IPS-18c (cell line): ENCODE data around the gene KNTC1.

ENCODE experiments used
- H3K4me3 ChIP-seq: 2 replicates; pipeline ENCODE4 v1.7.0; 2013; ENCODE audit warnings: low read depth, mild to moderate bottlenecking, low read length, moderate library complexity; ENCODE audit not compliant: insufficient read depth
- H3K9me3 ChIP-seq: one replicate; pipeline ENCODE4 v1.6.1; 2013; ENCODE audit warnings: mild to moderate bottlenecking, low read length, moderate library complexity; ENCODE audit not compliant: control insufficient read depth, insufficient read depth

The KNTC1 gene

DNA sequence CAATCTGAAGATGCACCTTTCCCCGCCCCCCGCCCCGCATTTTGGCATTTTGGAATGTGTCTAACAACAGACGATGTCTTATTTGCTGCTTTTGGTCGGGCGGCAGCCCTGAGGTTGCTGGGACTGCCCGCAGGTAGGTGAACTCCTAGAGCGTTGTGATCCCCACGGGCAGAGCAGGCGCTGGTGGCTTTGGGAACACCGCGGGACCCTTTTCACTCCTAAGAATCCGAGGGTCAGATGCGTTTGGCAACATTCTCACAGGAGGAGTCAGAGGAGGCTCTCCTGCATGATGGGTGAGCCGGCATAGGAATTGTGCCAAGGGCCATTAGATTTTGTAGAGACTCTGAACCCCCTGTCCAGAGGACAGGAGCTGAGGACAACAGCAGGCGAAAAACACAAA, 134.2 kb downstream of the KNTC1 start:
- Histone ChIP-seq H3K4me3 (no peak overlapping the region), H3K9me3 (no peaks in the 10 kb centered on the region)

- Histone ChIP-seq H3K9me3 (no peaks in the 10 kb centered on the region), H3K4me3 (no peak overlapping the region)
Measured at GRCh38 chr12:122661938-122662337, 134.9 kb downstream of the KNTC1 start.

- Histone ChIP-seq H3K9me3 (no peaks in the 10 kb centered on the region), H3K4me3 (no peak overlapping the region)
Measured at GRCh38 chr12:122665349-122665748, 138.3 kb downstream of the KNTC1 start.

DNA sequence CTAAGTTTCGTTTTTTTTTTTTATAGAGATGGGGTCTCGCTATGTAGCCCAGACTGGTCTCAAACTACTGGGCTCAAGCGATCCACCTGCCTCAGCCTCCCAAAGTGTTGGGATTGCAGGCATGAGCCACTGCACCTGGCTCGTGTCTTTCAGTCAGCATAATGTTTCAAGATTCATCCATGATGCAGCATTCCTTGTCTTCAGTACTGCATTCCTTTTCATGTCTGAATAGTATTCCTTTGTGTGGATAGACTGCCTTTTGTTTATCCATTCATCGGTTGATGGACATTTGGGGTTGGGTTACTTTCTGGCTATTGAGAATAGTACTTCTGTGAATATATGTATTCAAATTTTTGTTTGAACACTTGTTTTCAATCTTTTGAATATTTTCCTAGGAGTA, 138.7 kb downstream of the KNTC1 start:
- Histone ChIP-seq H3K9me3 (no peaks in the 10 kb centered on the region), H3K4me3 (no peak overlapping the region)

GRCh38 chr12:122668268-122668667, 141.2 kb downstream of the KNTC1 start:
- Histone ChIP-seq H3K9me3 (no peaks in the 10 kb centered on the region), H3K4me3 (no peak overlapping the region)

- H3K4me3 ChIP-seq: no peak overlapping the region
- H3K9me3 ChIP-seq: no peaks in the 10 kb centered on the region
Measured at GRCh38 chr12:122669397-122670070, 142.5 kb downstream of the KNTC1 start.

DNA sequence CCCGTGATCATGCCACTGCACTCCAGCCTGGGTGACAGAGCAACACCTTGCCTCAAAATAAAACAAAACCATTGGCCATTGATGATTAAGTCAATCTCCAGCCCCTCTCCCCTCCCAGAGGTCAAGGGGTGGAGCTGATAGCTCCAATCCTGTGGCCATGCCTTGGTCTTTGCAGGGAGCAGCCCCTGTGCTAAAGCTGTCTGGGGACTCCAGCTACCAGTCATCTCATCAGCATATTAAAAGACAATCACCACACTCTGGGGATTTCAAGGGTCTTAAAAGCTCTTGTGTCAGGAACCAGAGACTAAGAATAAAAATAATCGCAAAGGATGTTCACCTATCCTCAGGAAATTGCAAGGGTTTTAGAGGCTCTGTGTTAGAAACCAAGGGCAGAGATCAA, 145.5 kb downstream of the KNTC1 start:
- no peak overlapping the region for H3K4me3 ChIP-seq
- H3K9me3 ChIP-seq: peaks cover 2% of the 10 kb centered on the region
